AG09319 (cell line): ENCODE data around the gene PPFIA3.
"Not testable (repeated sequence)": the region's sequence is repeated elsewhere in the genome, so short reads cannot be mapped to it uniquely, and the experiment has no call there.

Experiments used
- DNase-seq: peaks from one replicate; pipeline ENCODE4 v3.0.0-alpha.2; 2010; ENCODE audit warnings: low read depth; ENCODE audit errors: extremely low read depth
- CTCF ChIP-seq: IDR thresholded peaks from 2 replicates; pipeline ENCODE4 v1.5.1; 2011; ENCODE audit warnings: low read depth, mild to moderate bottlenecking, inconsistent platforms, low read length, moderate library complexity

PPFIA3 gene

GRCh38 chr19:49120325-49120683, 960 bp downstream of the PPFIA3 start:
- DNase-seq: no peak

GRCh38 chr19:49120868-49121267, 1.5 kb downstream of the PPFIA3 start:
- no peak for TF ChIP-seq CTCF
- no peak for DNase-seq

More at GRCh38 chr19:49120325-49120683, 960 bp downstream of the PPFIA3 start:
- no peak for TF ChIP-seq CTCF

GRCh38 chr19:49121841-49122240, 2.5 kb downstream of the PPFIA3 start:
- DNase-seq: not testable (repeated sequence)

GRCh38 chr19:49123285-49123684, 3.9 kb downstream of the PPFIA3 start:
- DNase-seq: not testable (repeated sequence)

GRCh38 chr19:49125025-49125731, 5.8 kb downstream of the PPFIA3 start:
- no peak for TF ChIP-seq CTCF
- no peak for DNase-seq

- no peak for TF ChIP-seq CTCF
- DNase-seq: no peak
These were observed 7.2 kb downstream of the PPFIA3 start for GRCh38 chr19:49126575-49126974.

- DNase-seq: not testable (repeated sequence)
These were observed 7.9 kb downstream of the PPFIA3 start for GRCh38 chr19:49127225-49127624.

- DNase-seq: peak; percentile 92
- TF ChIP-seq CTCF: peak; percentile 7; the same call in 1 of the 2 replicates
These were observed 8.6 kb downstream of the PPFIA3 start for GRCh38 chr19:49127674-49128544.
